Measurements from ENCODE around the gene EPYC. TPM values are rescaled to one million over a fixed set of nuclear protein-coding genes. Genes with fewer than 3 reads are reported as not detected.

The EPYC gene
- total and polyA plus RNA-seq, 2 donors (not counting 1 experiment from before 2014, with no cell fraction given), result not detected

DNA sequence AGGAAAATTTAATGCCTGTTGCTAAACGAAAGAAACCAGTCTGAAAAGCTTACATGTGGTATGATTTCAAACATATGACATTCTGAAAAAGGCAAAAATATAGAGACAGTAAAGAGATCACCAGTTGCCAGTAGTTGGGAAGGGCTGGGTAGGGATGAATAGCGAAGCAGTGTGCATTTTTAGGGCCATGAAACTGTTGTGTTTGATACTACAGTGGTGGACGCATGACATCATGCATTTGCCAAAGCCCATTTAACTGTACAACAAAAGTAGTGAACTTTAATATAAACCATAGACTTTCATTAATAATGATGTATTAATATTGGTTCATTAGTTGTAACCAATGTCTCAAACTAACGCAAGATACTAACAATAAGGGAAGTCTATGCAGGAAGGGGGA, 14.7 kb upstream of the EPYC start:
- Mint-ChIP-seq H3K9me3 (ENCODE audit: insufficient read depth) (no peaks in the 10 kb centered on the region), H3K27ac (no peak overlapping the region), H3K27me3 (peaks cover 3% of the 10 kb centered on the region), H3K4me1 (no peaks in the 10 kb centered on the region), H3K4me3 (no peak overlapping the region)
- Histone ChIP-seq H3K9me3 (ENCODE audit: control extremely low read depth in 1 of 3, control insufficient read depth in 2 of 3, insufficient read depth in 1 of 3, low read length in 2 of 3) (no peaks in the 10 kb centered on the region), H3K9ac (ENCODE audit: low read length) (no peak overlapping the region), H3K27ac (ENCODE audit: low read length in 2 of 2) (no peak overlapping the region), H3K4me2 (replicated peaks; ENCODE audit: low read depth, low read length, poor library complexity, severe bottlenecking) (no peak overlapping the region), H3K36me3 (replicated peaks in 1 of 2; ENCODE audit: control extremely low read depth in 1 of 2, control insufficient read depth in 1 of 2, extremely low read depth in 1 of 2, insufficient read depth in 2 of 2, low read length in 1 of 2) (no peaks in the 10 kb centered on the region), H4K20me1 (ENCODE audit: control insufficient read depth, insufficient read depth, low read length, poor library complexity, severe bottlenecking) (no peaks in the 10 kb centered on the region), H3K27me3 (replicated peaks in 1 of 4; ENCODE audit: control extremely low read depth in 1 of 4, control insufficient read depth in 3 of 4, insufficient read depth in 4 of 4, low read length in 3 of 4) (peaks cover 0 to 3% (median 0%) of the 10 kb centered on the region in 4 experiments), H3K79me2 (ENCODE audit: control insufficient read depth, insufficient read depth, low read length) (no peaks in the 10 kb centered on the region), H3K4me1 (ENCODE audit: control insufficient read depth in 2 of 2, insufficient read depth in 2 of 2, low read length in 2 of 2) (no peaks in the 10 kb centered on the region), H2AFZ (ENCODE audit: insufficient read depth, low read depth, low read length, poor library complexity, severe bottlenecking) (no peak overlapping the region), H3K4me3 (ENCODE audit: control extremely low read depth in 1 of 5, extremely low read depth in 1 of 5, insufficient read depth in 1 of 5, low read depth in 2 of 5, low read length in 4 of 5) (no peak overlapping the region)
- DNase-seq (no peak), ATAC-seq (ENCODE audit: low read depth) (no peak)
- no peak for TF ChIP-seq CTCF (IDR thresholded peaks at IDR 0.05)
- WGBS (ENCODE audit: insufficient coverage), result 75% methylated on average over 1 of the region's 4 CpGs
- intact Hi-C loops (cut with micrococcal nuclease), result no loop called here
- ChIA-PET POLR2A (no interaction called here), CTCF (no interaction called here)

- ATAC-seq (ENCODE audit: low read depth), result no peak
- no peak overlapping the region for H3K9ac ChIP-seq (ENCODE audit: low read length)
- H3K9me3 ChIP-seq (ENCODE audit: control extremely low read depth in 1 of 3, control insufficient read depth in 2 of 3, insufficient read depth in 1 of 3, low read length in 2 of 3), result no peaks in the 10 kb centered on the region
- intact Hi-C loops (cut with micrococcal nuclease), result no loop called here
- DNase-seq, result no peak
- no peak overlapping the region for H2AFZ ChIP-seq (ENCODE audit: insufficient read depth, low read depth, low read length, poor library complexity, severe bottlenecking)
- H3K79me2 ChIP-seq (ENCODE audit: control insufficient read depth, insufficient read depth, low read length), result no peaks in the 10 kb centered on the region
- H3K36me3 ChIP-seq (replicated peaks in 1 of 2; ENCODE audit: control extremely low read depth in 1 of 2, control insufficient read depth in 1 of 2, extremely low read depth in 1 of 2, insufficient read depth in 2 of 2, low read length in 1 of 2), result no peaks in the 10 kb centered on the region
- no peak overlapping the region for H3K27ac ChIP-seq (ENCODE audit: low read length in 2 of 2)
- no peaks in the 10 kb centered on the region for H4K20me1 ChIP-seq (ENCODE audit: control insufficient read depth, insufficient read depth, low read length, poor library complexity, severe bottlenecking)
- H3K4me1 ChIP-seq (ENCODE audit: control insufficient read depth in 2 of 2, insufficient read depth in 2 of 2, low read length in 2 of 2), result no peaks in the 10 kb centered on the region
- TF ChIP-seq CTCF (IDR thresholded peaks at IDR 0.05) (no peak), EZH2 (IDR thresholded peaks at IDR 0.05; ENCODE audit: borderline replicate concordance, insufficient read depth, low read depth, low read length, poor library complexity, severe bottlenecking) (no peak)
- H3K4me3 ChIP-seq (ENCODE audit: control extremely low read depth in 1 of 5, extremely low read depth in 1 of 5, insufficient read depth in 1 of 5, low read depth in 2 of 5, low read length in 4 of 5), result no peak overlapping the region
- POLR2A ChIA-PET, result no interaction called here
- CTCF ChIA-PET, result no interaction called here
- Mint-ChIP-seq H3K4me1 (no peaks in the 10 kb centered on the region), H3K27ac (no peak overlapping the region), H3K4me3 (no peak overlapping the region), H3K27me3 (peaks cover 3% of the 10 kb centered on the region), H3K9me3 (ENCODE audit: insufficient read depth) (no peaks in the 10 kb centered on the region)
- WGBS (ENCODE audit: insufficient coverage), result no CpG with 5 or more reads among the region's 5 CpGs
- peaks cover 0 to 3% (median 0%) of the 10 kb centered on the region in 4 experiments for H3K27me3 ChIP-seq (replicated peaks in 1 of 4; ENCODE audit: control extremely low read depth in 1 of 4, control insufficient read depth in 3 of 4, insufficient read depth in 4 of 4, low read length in 3 of 4)
- no peak overlapping the region for H3K4me2 ChIP-seq (replicated peaks; ENCODE audit: low read depth, low read length, poor library complexity, severe bottlenecking)
Measured at GRCh38 chr12:91017511-91018263, 12.9 kb upstream of the EPYC start.
